Heart left ventricle (tissue), 13 donors: ENCODE measurements around the gene LSAMP.

ENCODE experiments used
- POLR2A ChIP-seq, 2 donors: fragments of 450-650 bp; IDR thresholded peaks; one replicate each; pipeline ENCODE4 v1.6.1; 2017; ENCODE audit warnings: antibody characterized with exemption in 2 of 2, mild to moderate bottlenecking in 2 of 2, moderate library complexity in 2 of 2
- TF ChIP-seq, protein P1 (sequence below), 12 donors: fragments of 200-600 bp; sonication (generic) in 4 of 12; IDR thresholded peaks; one replicate each; pipeline versions ENCODE4 v1.5.0 to v1.8.0; 2018 to 2022; ENCODE audit warnings: antibody characterized with exemption in 12 of 12, mild to moderate bottlenecking in 5 of 12
- donor health status: ischemic (EF 13 %, LVEDD 7.1; RV severe dilation, severe dysfunction).
- donor health status: DM: no; HTN: yes; CAD: no.
- donor health status: DM: no; HTN: no; CAD: no.
- donor health status: ischemic (EF 25% LVEDD 6.9; RV normal size, moderate dysfunction).
- donor health status: ischemic (EF 25% LVEDD 5.7; RV mildly dilated, moderate dysfunction).
- donor health status: ischemic (EF 35%, LVEDD 5.7; RV mildly dilated, moderate dysfunction).
- donor health status: nonischemic (EF 11% LVEDD 7.7; RV severe dilation, severe dysfunction).
- donor health status: DM: yes; HTN: yes; CAD: no.
- donor health status: PGD.
- donor health status: ischemic (EF 29% LVEDD 5.4; RV normal size, mild dysfunction).
- donor health status: nonischemic (EF 23%, LVEDD 6.1; RV moderate dilation, normal function).

DNA sequence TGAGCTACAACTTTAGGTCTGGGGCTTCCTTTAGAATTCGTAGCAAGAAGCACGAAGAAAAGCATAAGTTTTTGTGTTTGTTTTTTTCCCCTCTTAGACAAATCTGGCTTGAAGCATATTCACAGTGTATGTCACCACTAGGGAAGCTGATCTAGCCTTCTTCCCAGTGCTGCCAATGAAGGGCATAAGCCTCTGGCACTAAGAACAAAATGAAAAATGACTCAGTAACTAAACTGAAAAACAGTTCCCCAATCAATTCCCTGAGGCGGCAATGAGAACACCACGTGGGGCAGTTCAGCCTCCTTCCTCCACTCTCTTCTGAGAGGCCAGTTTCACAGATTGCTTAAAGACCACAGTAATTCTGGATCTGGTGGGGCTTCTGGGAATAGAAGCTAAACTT, 483.9 kb downstream of the LSAMP start:
- TF ChIP-seq POLR2A (IDR thresholded peaks at IDR 0.05): no peak
- TF ChIP-seq, protein P1, sequence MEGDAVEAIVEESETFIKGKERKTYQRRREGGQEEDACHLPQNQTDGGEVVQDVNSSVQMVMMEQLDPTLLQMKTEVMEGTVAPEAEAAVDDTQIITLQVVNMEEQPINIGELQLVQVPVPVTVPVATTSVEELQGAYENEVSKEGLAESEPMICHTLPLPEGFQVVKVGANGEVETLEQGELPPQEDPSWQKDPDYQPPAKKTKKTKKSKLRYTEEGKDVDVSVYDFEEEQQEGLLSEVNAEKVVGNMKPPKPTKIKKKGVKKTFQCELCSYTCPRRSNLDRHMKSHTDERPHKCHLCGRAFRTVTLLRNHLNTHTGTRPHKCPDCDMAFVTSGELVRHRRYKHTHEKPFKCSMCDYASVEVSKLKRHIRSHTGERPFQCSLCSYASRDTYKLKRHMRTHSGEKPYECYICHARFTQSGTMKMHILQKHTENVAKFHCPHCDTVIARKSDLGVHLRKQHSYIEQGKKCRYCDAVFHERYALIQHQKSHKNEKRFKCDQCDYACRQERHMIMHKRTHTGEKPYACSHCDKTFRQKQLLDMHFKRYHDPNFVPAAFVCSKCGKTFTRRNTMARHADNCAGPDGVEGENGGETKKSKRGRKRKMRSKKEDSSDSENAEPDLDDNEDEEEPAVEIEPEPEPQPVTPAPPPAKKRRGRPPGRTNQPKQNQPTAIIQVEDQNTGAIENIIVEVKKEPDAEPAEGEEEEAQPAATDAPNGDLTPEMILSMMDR (IDR thresholded peaks at IDR 0.05): no peak
